Spleen (tissue), 11 donors: ENCODE measurements around the gene POLG. TPM values are rescaled to one million over a fixed set of nuclear protein-coding genes. Genes with fewer than 3 reads are reported as not detected.

Experiments
- DNase-seq: peaks from one replicate; pipeline ENCODE4 v3.0.0-alpha.2; 2020
- H3K27ac ChIP-seq, 8 donors: fragments of 200-600 bp; sonication (generic) in 7 of 8; 1 replicate in 4 of 8; 2 replicates in 4 of 8; pipeline versions ENCODE4 v1.5.0 to v1.8.0; 2016 to 2021; ENCODE audit warnings: inconsistent platforms in 4 of 8, mild to moderate bottlenecking in 4 of 8, moderate library complexity in 1 of 8
- H3K27me3 ChIP-seq, 7 donors: fragments of 200-600 bp; sonication (generic) in 6 of 7; replicated peaks in 1 of 7; 1 replicate in 4 of 7; 2 replicates in 3 of 7; pipeline versions ENCODE4 v1.5.0 to v1.8.0; 2016 to 2021; ENCODE audit warnings: inconsistent platforms in 3 of 7, mild to moderate bottlenecking in 1 of 7
- H3K36me3 ChIP-seq, 6 donors: fragments of 200-600 bp; sonication (generic) in 5 of 6; 1 replicate in 4 of 6; 2 replicates in 2 of 6; pipeline versions ENCODE4 v1.5.0 to v1.8.0; 2016 to 2021; ENCODE audit warnings: inconsistent platforms in 2 of 6
- H3K4me1 ChIP-seq, 6 donors: fragments of 200-600 bp; sonication (generic) in 5 of 6; 1 replicate in 3 of 6; 2 replicates in 3 of 6; pipeline versions ENCODE4 v1.5.0 to v1.8.0; 2016 to 2021; ENCODE audit warnings: inconsistent platforms in 3 of 6
- H3K4me3 ChIP-seq, 8 donors: fragments of 200-600 bp; sonication (generic) in 7 of 8; 1 replicate in 4 of 8; 2 replicates in 4 of 8; pipeline versions ENCODE4 v1.5.0 to v1.8.0; 2016 to 2021; ENCODE audit warnings: inconsistent platforms in 4 of 8, mild to moderate bottlenecking in 4 of 8, moderate library complexity in 2 of 8
- H3K9me3 ChIP-seq, 8 donors: fragments of 200-600 bp; sonication (generic) in 7 of 8; 1 replicate in 4 of 8; 2 replicates in 4 of 8; pipeline versions ENCODE4 v1.5.0 to v1.8.0; 2016 to 2021; ENCODE audit warnings: inconsistent platforms in 4 of 8
- CTCF ChIP-seq, 11 experiments: fragments of 200-600 bp in 7 of 11; fragments of 450-650 bp in 4 of 11; sonication (generic) in 4 of 11; IDR thresholded peaks in 8 of 11; conservative IDR thresholded peaks in 3 of 11; 1 replicate in 7 of 11; 2 replicates in 4 of 11; pipeline versions ENCODE4 v1.4.0 to v1.8.0; 2016 to 2021; ENCODE audit warnings: antibody characterized with exemption in 11 of 11, inconsistent platforms in 4 of 11, mild to moderate bottlenecking in 1 of 11
- POLR2A ChIP-seq, 3 donors: fragments of 450-650 bp; IDR thresholded peaks; one replicate each; pipeline ENCODE4 v1.5.1; 2017; ENCODE audit warnings: antibody characterized with exemption in 3 of 3, mild to moderate bottlenecking in 1 of 3
- POLR2AphosphoS5 ChIP-seq, 3 donors: sonication (generic); formaldehyde crosslinking; IDR thresholded peaks; one replicate each; pipeline ENCODE4 v1.5.1; 2017; ENCODE audit warnings: antibody characterized with exemption in 3 of 3
- WGBS, 5 donors: extraction: QIAGEN DNeasy Blood & Tissue Kit in 3 of 5; methylation state at CpG; one replicate each; pipeline versions ENCODE4 v1.1.5 to v1.1.7; 2013 to 2018; 5-methylcytosine and 5-hydroxymethylcytosine counted together
- intact Hi-C: fragments of 100-400 bp; cut with DNase I; formaldehyde crosslinking; loops from one replicate; pipeline ENCODE4 v1.15.0; 2023; ENCODE audit warnings: low total_unique reads
- polyA plus RNA-seq, 3 donors: library from polyadenylated mRNA; stranded (reverse); fragments of 200-250 nt; gene quantifications; one replicate each; pipeline ENCODE4 v1.2.1, GENCODE V29; 2013
- total RNA-seq, 7 donors: library from RNA; depleted of rRNA in 3 of 7; stranded (reverse); fragments of >200 nt in 3 of 7; fragmentation: NEBNext Ultra II Directional in 4 of 7; extraction: Animal tissue kit (Norgen Biotek cat#: 25700) in 4 of 7; gene quantifications; one replicate each; pipeline versions ENCODE4 v1.1.0 to v1.2.1, GENCODE V29; 2016 to 2021
- donor health status: healthy with polysubstance abuse.
- donor health status: DM: no; HTN: no; CAD: no; lungs with moderate emphysema.
- donor health status: DM: no; HTN: no; CAD: no.
- donor health status: Bipolar disorder and iron deficiency.
- donor health status: healthy.
- donor health status: DM: no; HTN: no; CAD: no.
- donor health status: DM: yes; HTN: yes; CAD: no.

POLG gene
- total and polyA plus RNA-seq, 10 donors, result 38.3 to 105 (median 68.3) TPM

- intact Hi-C loops, result no loop called here
- Histone ChIP-seq H3K4me1 (no peaks in the 10 kb centered on the region), H3K27ac (no peak overlapping the region), H3K27me3 (no peaks in the 10 kb centered on the region), H3K4me3 (no peak overlapping the region), H3K36me3 (peaks cover 7 to 98% (median 68%) of the 10 kb centered on the region in 6 donors), H3K9me3 (no peaks in the 10 kb centered on the region)
- DNase-seq, result no peak
- 92 to 99% (median 95%) methylated on average over 5 of the region's 5 CpGs for WGBS, 5 donors
- TF ChIP-seq POLR2AphosphoS5 (IDR thresholded peaks at IDR 0.05), result no peak
- no peak for TF ChIP-seq CTCF (IDR thresholded peaks at IDR 0.05 in 8 of 11, conservative IDR thresholded peaks at IDR 0.05 in 3 of 11)
- no peak for TF ChIP-seq POLR2A (IDR thresholded peaks at IDR 0.05)
Measured at GRCh38 chr15:89316504-89316903, 18.1 kb downstream of the POLG start.

- Histone ChIP-seq H3K9me3 (no peaks in the 10 kb centered on the region), H3K4me1 (no peaks in the 10 kb centered on the region), H3K4me3 (no peak overlapping the region), H3K27ac (peak overlapping the region in 2 of 8 donors; percentile 7 to 41), H3K36me3 (peaks cover 4 to 93% (median 57%) of the 10 kb centered on the region in 6 donors), H3K27me3 (no peaks in the 10 kb centered on the region)
- intact Hi-C loops, result no loop called here
- DNase-seq, result no peak
- 68 to 84% (median 80%) methylated on average over 2 of the region's 2 CpGs for whole genome bisulfite sequencing, 5 donors
- peak in 1 of 3 donors; percentile 21 for TF ChIP-seq POLR2AphosphoS5 (IDR thresholded peaks at IDR 0.05)
- TF ChIP-seq POLR2A (IDR thresholded peaks at IDR 0.05), result no peak
Measured at GRCh38 chr15:89315375-89315929, 19.2 kb downstream of the POLG start.

GRCh38 chr15:89309993-89310392, 24.6 kb downstream of the POLG start:
- Histone ChIP-seq H3K4me1 (no peaks in the 10 kb centered on the region), H3K4me3 (no peak overlapping the region), H3K9me3 (no peaks in the 10 kb centered on the region), H3K36me3 (peaks cover 0 to 79% (median 8%) of the 10 kb centered on the region in 6 donors), H3K27me3 (no peaks in the 10 kb centered on the region), H3K27ac (no peak overlapping the region)
- WGBS, 5 donors, result 80 to 93% (median 89%) methylated on average over 2 of the region's 2 CpGs
- intact Hi-C loops, result no loop called here
- no peak for DNase-seq
- TF ChIP-seq POLR2A (IDR thresholded peaks at IDR 0.05), result no peak
- TF ChIP-seq CTCF (IDR thresholded peaks at IDR 0.05 in 8 of 11, conservative IDR thresholded peaks at IDR 0.05 in 3 of 11), result no peak
- no peak for TF ChIP-seq POLR2AphosphoS5 (IDR thresholded peaks at IDR 0.05)

GRCh38 chr15:89308236-89308635, 26.4 kb downstream of the POLG start:
- 60 to 67% (median 63%) methylated on average over 3 of the region's 3 CpGs for WGBS, 5 donors
- intact Hi-C loops, result no loop called here

More at GRCh38 chr15:89308236-89308635, 26.4 kb downstream of the POLG start:
- Histone ChIP-seq H3K4me3 (no peak overlapping the region), H3K27ac (no peak overlapping the region), H3K27me3 (no peaks in the 10 kb centered on the region), H3K36me3 (peaks cover 0 to 81% (median 7%) of the 10 kb centered on the region in 6 donors), H3K9me3 (no peaks in the 10 kb centered on the region), H3K4me1 (no peaks in the 10 kb centered on the region)
- no peak for DNase-seq
- TF ChIP-seq CTCF (IDR thresholded peaks at IDR 0.05 in 8 of 11, conservative IDR thresholded peaks at IDR 0.05 in 3 of 11), result no peak
- TF ChIP-seq POLR2A (IDR thresholded peaks at IDR 0.05), result no peak
- no peak for TF ChIP-seq POLR2AphosphoS5 (IDR thresholded peaks at IDR 0.05)
